ENCODE measurements around the gene MRPL39.
A peak's percentile ranks its signal among the peaks of the same experiment; 100 is the strongest.

The MRPL39 gene

GRCh38 chr21:25607151-25608043 lies at the start of gene MRPL39:
Gene MRPL39, minus strand, starts transcription at chr21:25607481. Its CDS starts 6 bp downstream, at chr21:25607475.
- Mint-ChIP-seq H3K4me3 (peak within 1 kb of the TSS; percentile 95 to 98 (median 96)), H3K27ac (peak within 1 kb of the TSS; percentile 91 to 97 (median 95)), H3K36me3 (ENCODE audit: low read depth) (peaks cover 20% of the 10 kb centered on the region), H3K9me3 (no peaks in the 10 kb centered on the region), H3K27me3 (ENCODE audit: low read depth) (no peaks in the 10 kb centered on the region), H3K4me1 (peaks cover 23% of the 10 kb centered on the region)
- TF ChIP-seq CTCF (IDR thresholded peaks at IDR 0.05; ENCODE audit: unreplicated experiment in 3 of 3): peak; percentile 57 to 64 (median 64)

GRCh38 chr21:25656412-25656811 lies 49.1 kb upstream of the MRPL39 start:
- Mint-ChIP-seq H3K36me3 (ENCODE audit: low read depth) (no peaks in the 10 kb centered on the region), H3K27ac (no peak overlapping the region), H3K4me1 (peaks cover 5% of the 10 kb centered on the region), H3K4me3 (no peak overlapping the region), H3K27me3 (ENCODE audit: low read depth) (no peaks in the 10 kb centered on the region), H3K9me3 (no peaks in the 10 kb centered on the region)
- no peak for TF ChIP-seq CTCF (IDR thresholded peaks at IDR 0.05; ENCODE audit: unreplicated experiment in 3 of 3)

- Mint-ChIP-seq H3K9me3 (no peaks in the 10 kb centered on the region), H3K36me3 (ENCODE audit: low read depth) (no peaks in the 10 kb centered on the region), H3K27ac (no peak overlapping the region)
Measured at GRCh38 chr21:25649146-25649545, 41.9 kb upstream of the MRPL39 start.

DNA sequence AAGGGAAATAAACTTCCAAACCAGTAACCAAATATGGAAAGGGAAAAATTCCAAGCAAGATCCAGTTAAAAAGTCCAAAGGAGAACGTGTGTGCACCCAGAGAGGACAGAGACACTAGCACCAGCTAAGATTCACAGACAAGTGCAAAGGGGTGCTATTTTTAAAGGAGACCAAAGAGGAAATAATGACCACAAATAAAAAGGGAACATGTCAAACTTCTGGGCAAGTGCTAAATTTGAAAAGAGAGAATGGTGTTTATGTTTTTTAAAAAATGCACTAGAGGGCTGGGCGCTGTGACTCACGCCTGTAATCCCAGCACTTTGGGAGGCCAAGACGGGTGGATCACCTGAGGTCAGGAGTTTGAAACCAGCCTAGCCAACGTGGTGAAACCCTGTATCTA lies 40.4 kb upstream of the MRPL39 start:
- Mint-ChIP-seq H3K27ac (no peak overlapping the region), H3K9me3 (no peaks in the 10 kb centered on the region), H3K27me3 (ENCODE audit: low read depth) (no peaks in the 10 kb centered on the region), H3K36me3 (ENCODE audit: low read depth) (no peaks in the 10 kb centered on the region), H3K4me3 (no peak overlapping the region), H3K4me1 (peaks cover 14% of the 10 kb centered on the region)
- TF ChIP-seq CTCF (IDR thresholded peaks at IDR 0.05; ENCODE audit: unreplicated experiment in 3 of 3): no peak

More at GRCh38 chr21:25649146-25649545, 41.9 kb upstream of the MRPL39 start:
- Mint-ChIP-seq H3K4me1 (peaks cover 10% of the 10 kb centered on the region), H3K27me3 (ENCODE audit: low read depth) (no peaks in the 10 kb centered on the region), H3K4me3 (no peak overlapping the region)
- no peak for TF ChIP-seq CTCF (IDR thresholded peaks at IDR 0.05; ENCODE audit: unreplicated experiment in 3 of 3)

DNA sequence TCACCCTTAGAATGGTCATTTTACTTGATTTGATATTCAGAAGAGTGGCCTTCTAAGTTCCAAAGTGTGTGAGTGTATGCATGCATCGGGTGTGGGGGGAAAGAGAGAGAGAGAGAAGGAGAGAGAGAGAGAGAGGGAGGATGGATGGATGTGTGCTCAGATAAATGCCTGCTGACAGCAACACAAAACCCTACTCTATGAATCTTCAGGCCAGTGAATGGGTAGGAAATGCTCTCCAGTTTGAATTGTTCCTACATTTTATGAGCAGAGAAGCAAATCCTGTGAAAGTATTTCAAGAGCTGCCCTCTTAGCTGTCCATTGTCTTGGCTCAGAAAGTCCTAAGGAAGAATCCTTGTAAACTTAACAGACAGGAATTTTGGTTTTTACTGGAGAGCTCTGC lies 39.2 kb upstream of the MRPL39 start:
- Mint-ChIP-seq H3K4me3 (no peak overlapping the region), H3K27ac (no peak overlapping the region), H3K36me3 (ENCODE audit: low read depth) (no peaks in the 10 kb centered on the region), H3K27me3 (ENCODE audit: low read depth) (no peaks in the 10 kb centered on the region), H3K4me1 (peaks cover 24% of the 10 kb centered on the region), H3K9me3 (no peaks in the 10 kb centered on the region)
- TF ChIP-seq CTCF (IDR thresholded peaks at IDR 0.05; ENCODE audit: unreplicated experiment in 3 of 3): no peak

DNA sequence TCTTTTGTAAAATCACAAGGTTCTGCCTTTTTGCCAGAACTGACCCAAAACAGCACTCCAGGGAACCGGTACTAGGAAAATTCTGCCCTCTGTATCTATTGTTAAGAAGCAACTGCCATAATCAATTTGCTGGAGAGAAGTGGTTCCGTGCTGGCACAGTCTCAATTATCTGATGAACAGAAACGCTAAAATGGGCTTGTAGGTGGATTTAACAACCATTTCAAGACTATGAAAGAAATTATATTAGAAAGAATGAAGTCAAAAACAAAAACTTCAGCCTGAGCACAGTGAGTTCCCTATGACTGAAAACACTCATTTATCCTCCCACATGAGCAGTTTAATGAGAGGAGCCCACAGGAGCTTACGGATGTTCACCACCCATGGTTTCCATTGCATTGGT lies 36.2 kb upstream of the MRPL39 start:
- no peaks in the 10 kb centered on the region for H3K27me3 Mint-ChIP-seq (ENCODE audit: low read depth)
- H3K4me3 Mint-ChIP-seq: peak overlapping the region in 1 of 3 experiments; percentile 25
- no peaks in the 10 kb centered on the region for H3K36me3 Mint-ChIP-seq (ENCODE audit: low read depth)
- TF ChIP-seq CTCF (IDR thresholded peaks at IDR 0.05; ENCODE audit: unreplicated experiment in 3 of 3): no peak
- H3K27ac Mint-ChIP-seq: no peak overlapping the region
- peaks cover 41% of the 10 kb centered on the region for H3K4me1 Mint-ChIP-seq
- H3K9me3 Mint-ChIP-seq: no peaks in the 10 kb centered on the region
